Uterus (tissue), 2 donors: ENCODE measurements around the gene SPNS2.

Source experiments
- CTCF ChIP-seq, 4 experiments: fragments of 200-600 bp in 2 of 4; fragments of 450-650 bp in 2 of 4; sonication (generic) in 2 of 4; IDR thresholded peaks; one replicate each; pipeline ENCODE4 v1.5.1; 2016 to 2019; ENCODE audit warnings: antibody characterized with exemption in 4 of 4, mild to moderate bottlenecking in 2 of 4, moderate library complexity in 1 of 4
- POLR2A ChIP-seq, 2 donors: fragments of 450-650 bp; IDR thresholded peaks; one replicate each; pipeline ENCODE4 v1.6.1; 2016; ENCODE audit warnings: antibody characterized with exemption in 2 of 2, mild to moderate bottlenecking in 1 of 2, moderate library complexity in 1 of 2

- TF ChIP-seq CTCF (IDR thresholded peaks at IDR 0.05) (no peak), POLR2A (IDR thresholded peaks at IDR 0.05) (no peak)
Observed at GRCh38 chr17:4519361-4519788, 20.7 kb downstream of the SPNS2 start.
